ENCODE measurements around the gene CWH43.

CWH43 gene
- 0 reads per million in 3 donors for total RNA-seq

GRCh38 chr4:48985976-48986653 is at the start of gene CWH43:
TSS of gene CWH43 (plus strand) at chr4:48986275. CDS start at chr4:48986430, 155 bp downstream.
- no peaks in the 10 kb centered on the region for H3K4me1 ChIP-seq (ENCODE audit: control insufficient read depth, insufficient read depth, low read length, poor library complexity, severe bottlenecking)
- no peak within 1 kb of the TSS for H3K27ac ChIP-seq (ENCODE audit: insufficient read depth, low read length, poor library complexity, severe bottlenecking)
- no peaks in the 10 kb centered on the region for H3K36me3 ChIP-seq (ENCODE audit: control insufficient read depth, insufficient read depth, low read length)
- H3K27me3 ChIP-seq (replicated peaks; ENCODE audit: control insufficient read depth, insufficient read depth, low read length, poor library complexity, severe bottlenecking), result no peaks in the 10 kb centered on the region
- no peak within 1 kb of the TSS for H3K4me3 ChIP-seq (ENCODE audit: insufficient read depth, low read depth, low read length, poor library complexity, severe bottlenecking)
- no peaks in the 10 kb centered on the region for H3K9me3 ChIP-seq (ENCODE audit: control insufficient read depth, low read length)
- no peak for DNase-seq

GRCh38 chr4:48937033-48937432 is 49.0 kb upstream of the CWH43 start:
- H3K27ac ChIP-seq (ENCODE audit: insufficient read depth, low read length, poor library complexity, severe bottlenecking), result no peak overlapping the region
- no peaks in the 10 kb centered on the region for H3K36me3 ChIP-seq (ENCODE audit: control insufficient read depth, insufficient read depth, low read length)
- no peak for DNase-seq
- no peak overlapping the region for H3K4me3 ChIP-seq (ENCODE audit: insufficient read depth, low read depth, low read length, poor library complexity, severe bottlenecking)
- no peaks in the 10 kb centered on the region for H3K9me3 ChIP-seq (ENCODE audit: control insufficient read depth, low read length)
- no peaks in the 10 kb centered on the region for H3K27me3 ChIP-seq (replicated peaks; ENCODE audit: control insufficient read depth, insufficient read depth, low read length, poor library complexity, severe bottlenecking)
- H3K4me1 ChIP-seq (ENCODE audit: control insufficient read depth, insufficient read depth, low read length, poor library complexity, severe bottlenecking), result no peaks in the 10 kb centered on the region

DNA sequence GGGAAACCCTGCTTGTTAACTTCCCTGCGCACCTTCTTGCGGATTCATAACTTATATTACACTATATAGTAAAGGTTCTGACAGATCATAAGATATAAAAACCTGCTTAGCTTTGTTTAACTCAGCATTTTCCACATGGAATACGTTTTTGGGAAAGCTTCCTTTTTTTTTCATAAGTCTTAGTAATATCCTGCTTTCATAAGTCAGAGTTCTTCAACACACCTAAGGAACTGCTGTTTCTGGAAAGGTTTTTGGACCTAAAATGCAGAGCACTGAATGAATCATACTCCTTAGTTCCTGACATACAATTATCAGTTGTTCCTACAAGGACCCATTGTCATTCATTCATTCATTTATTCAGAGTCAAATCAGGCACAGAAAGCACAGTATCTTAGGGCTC is 47.2 kb upstream of the CWH43 start:
- Histone ChIP-seq H3K36me3 (ENCODE audit: control insufficient read depth, insufficient read depth, low read length) (no peaks in the 10 kb centered on the region), H3K27ac (ENCODE audit: insufficient read depth, low read length, poor library complexity, severe bottlenecking) (no peak overlapping the region), H3K4me3 (ENCODE audit: insufficient read depth, low read depth, low read length, poor library complexity, severe bottlenecking) (no peak overlapping the region), H3K9me3 (ENCODE audit: control insufficient read depth, low read length) (no peaks in the 10 kb centered on the region), H3K4me1 (ENCODE audit: control insufficient read depth, insufficient read depth, low read length, poor library complexity, severe bottlenecking) (no peaks in the 10 kb centered on the region), H3K27me3 (replicated peaks; ENCODE audit: control insufficient read depth, insufficient read depth, low read length, poor library complexity, severe bottlenecking) (no peaks in the 10 kb centered on the region)
- DNase-seq, result no peak

DNA sequence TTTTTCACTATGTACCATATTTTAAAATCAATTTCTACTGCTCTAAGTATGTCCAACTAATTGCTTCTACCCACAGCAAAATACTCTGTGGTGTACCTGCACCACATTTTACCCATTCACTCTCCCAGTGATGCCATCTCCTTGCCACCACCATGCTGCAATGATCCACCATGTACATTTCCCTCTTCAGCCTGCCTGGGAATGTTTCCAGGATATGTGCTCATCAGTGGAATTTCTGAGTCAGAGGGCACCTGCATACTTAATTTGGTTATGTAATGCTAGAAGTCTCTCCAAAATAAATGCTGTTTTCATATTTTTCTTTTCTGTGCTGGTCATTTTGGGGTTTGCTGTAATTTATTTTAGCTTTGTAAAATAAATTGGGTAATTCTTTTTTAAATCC is 46.3 kb upstream of the CWH43 start:
- Histone ChIP-seq H3K27me3 (replicated peaks; ENCODE audit: control insufficient read depth, insufficient read depth, low read length, poor library complexity, severe bottlenecking) (no peaks in the 10 kb centered on the region), H3K4me3 (ENCODE audit: insufficient read depth, low read depth, low read length, poor library complexity, severe bottlenecking) (no peak overlapping the region), H3K27ac (ENCODE audit: insufficient read depth, low read length, poor library complexity, severe bottlenecking) (no peak overlapping the region), H3K4me1 (ENCODE audit: control insufficient read depth, insufficient read depth, low read length, poor library complexity, severe bottlenecking) (no peaks in the 10 kb centered on the region), H3K9me3 (ENCODE audit: control insufficient read depth, low read length) (no peaks in the 10 kb centered on the region), H3K36me3 (ENCODE audit: control insufficient read depth, insufficient read depth, low read length) (no peaks in the 10 kb centered on the region)
- no peak for DNase-seq

DNA sequence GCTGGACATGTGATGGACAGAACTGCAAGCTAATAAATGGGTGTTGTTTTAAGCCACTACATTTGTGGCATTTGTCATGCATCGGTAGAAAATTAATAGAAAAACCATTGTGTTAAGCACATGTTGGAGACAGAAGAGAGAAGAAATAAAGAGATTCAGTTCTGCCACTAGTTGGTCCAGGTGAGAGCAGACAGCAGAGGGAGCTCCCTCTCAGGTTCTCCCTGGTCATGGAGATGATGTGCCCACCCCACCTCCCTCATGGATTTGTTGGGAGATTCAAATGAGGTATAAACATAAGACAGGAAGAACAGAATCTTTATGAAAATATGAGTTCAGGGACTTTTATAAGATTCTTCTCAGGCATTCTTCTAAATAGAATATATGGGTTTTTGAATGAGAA is 42.7 kb upstream of the CWH43 start:
- no peak overlapping the region for H3K27ac ChIP-seq (ENCODE audit: insufficient read depth, low read length, poor library complexity, severe bottlenecking)
- no peak for DNase-seq
- H3K4me3 ChIP-seq (ENCODE audit: insufficient read depth, low read depth, low read length, poor library complexity, severe bottlenecking), result no peak overlapping the region
- no peaks in the 10 kb centered on the region for H3K9me3 ChIP-seq (ENCODE audit: control insufficient read depth, low read length)
- no peaks in the 10 kb centered on the region for H3K27me3 ChIP-seq (replicated peaks; ENCODE audit: control insufficient read depth, insufficient read depth, low read length, poor library complexity, severe bottlenecking)
- H3K36me3 ChIP-seq (ENCODE audit: control insufficient read depth, insufficient read depth, low read length), result no peaks in the 10 kb centered on the region
- H3K4me1 ChIP-seq (ENCODE audit: control insufficient read depth, insufficient read depth, low read length, poor library complexity, severe bottlenecking), result no peaks in the 10 kb centered on the region

- no peaks in the 10 kb centered on the region for H3K27me3 ChIP-seq (replicated peaks; ENCODE audit: control insufficient read depth, insufficient read depth, low read length, poor library complexity, severe bottlenecking)
- no peaks in the 10 kb centered on the region for H3K9me3 ChIP-seq (ENCODE audit: control insufficient read depth, low read length)
- H3K4me1 ChIP-seq (ENCODE audit: control insufficient read depth, insufficient read depth, low read length, poor library complexity, severe bottlenecking), result no peaks in the 10 kb centered on the region
- no peaks in the 10 kb centered on the region for H3K36me3 ChIP-seq (ENCODE audit: control insufficient read depth, insufficient read depth, low read length)
- no peak overlapping the region for H3K4me3 ChIP-seq (ENCODE audit: insufficient read depth, low read depth, low read length, poor library complexity, severe bottlenecking)
- no peak overlapping the region for H3K27ac ChIP-seq (ENCODE audit: insufficient read depth, low read length, poor library complexity, severe bottlenecking)
- DNase-seq, result no peak
These were observed 41.8 kb upstream of the CWH43 start for GRCh38 chr4:48944252-48944651.

GRCh38 chr4:48944756-48945241 is 41.3 kb upstream of the CWH43 start:
- DNase-seq, result no peak
- no peaks in the 10 kb centered on the region for H3K27me3 ChIP-seq (replicated peaks; ENCODE audit: control insufficient read depth, insufficient read depth, low read length, poor library complexity, severe bottlenecking)
- H3K4me1 ChIP-seq (ENCODE audit: control insufficient read depth, insufficient read depth, low read length, poor library complexity, severe bottlenecking), result no peaks in the 10 kb centered on the region
- no peak overlapping the region for H3K27ac ChIP-seq (ENCODE audit: insufficient read depth, low read length, poor library complexity, severe bottlenecking)
- H3K4me3 ChIP-seq (ENCODE audit: insufficient read depth, low read depth, low read length, poor library complexity, severe bottlenecking), result no peak overlapping the region
- H3K9me3 ChIP-seq (ENCODE audit: control insufficient read depth, low read length), result no peaks in the 10 kb centered on the region
- no peaks in the 10 kb centered on the region for H3K36me3 ChIP-seq (ENCODE audit: control insufficient read depth, insufficient read depth, low read length)

DNA sequence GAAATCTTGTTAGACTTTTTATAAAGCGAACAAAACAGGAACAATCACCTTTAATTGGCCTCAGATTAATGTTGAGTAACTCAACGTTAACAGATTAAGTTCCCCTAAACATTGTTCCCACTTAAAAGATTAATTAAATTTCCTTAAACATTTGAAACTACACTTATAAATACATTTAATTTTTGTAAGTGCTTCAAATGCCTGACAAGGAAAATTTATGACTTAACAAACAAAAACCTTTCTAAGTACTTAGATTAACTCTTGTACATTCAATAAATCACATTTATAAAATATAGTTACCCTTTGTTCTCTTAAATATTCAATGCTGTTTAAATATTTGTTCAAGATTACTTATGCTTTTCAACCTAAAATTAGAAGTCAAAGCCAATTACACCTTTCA is 40.1 kb upstream of the CWH43 start:
- H3K4me3 ChIP-seq (ENCODE audit: insufficient read depth, low read depth, low read length, poor library complexity, severe bottlenecking), result no peak overlapping the region
- H3K4me1 ChIP-seq (ENCODE audit: control insufficient read depth, insufficient read depth, low read length, poor library complexity, severe bottlenecking), result no peaks in the 10 kb centered on the region
- H3K36me3 ChIP-seq (ENCODE audit: control insufficient read depth, insufficient read depth, low read length), result no peaks in the 10 kb centered on the region
- H3K27me3 ChIP-seq (replicated peaks; ENCODE audit: control insufficient read depth, insufficient read depth, low read length, poor library complexity, severe bottlenecking), result no peaks in the 10 kb centered on the region
- no peaks in the 10 kb centered on the region for H3K9me3 ChIP-seq (ENCODE audit: control insufficient read depth, low read length)
- no peak for DNase-seq
- H3K27ac ChIP-seq (ENCODE audit: insufficient read depth, low read length, poor library complexity, severe bottlenecking), result no peak overlapping the region

- Histone ChIP-seq H3K4me3 (ENCODE audit: insufficient read depth, low read depth, low read length, poor library complexity, severe bottlenecking) (no peak overlapping the region), H3K27ac (ENCODE audit: insufficient read depth, low read length, poor library complexity, severe bottlenecking) (no peak overlapping the region), H3K36me3 (ENCODE audit: control insufficient read depth, insufficient read depth, low read length) (no peaks in the 10 kb centered on the region), H3K27me3 (replicated peaks; ENCODE audit: control insufficient read depth, insufficient read depth, low read length, poor library complexity, severe bottlenecking) (no peaks in the 10 kb centered on the region), H3K9me3 (ENCODE audit: control insufficient read depth, low read length) (no peaks in the 10 kb centered on the region), H3K4me1 (ENCODE audit: control insufficient read depth, insufficient read depth, low read length, poor library complexity, severe bottlenecking) (no peaks in the 10 kb centered on the region)
- DNase-seq, result no peak
These were observed 38.3 kb upstream of the CWH43 start for GRCh38 chr4:48947731-48948130.

DNA sequence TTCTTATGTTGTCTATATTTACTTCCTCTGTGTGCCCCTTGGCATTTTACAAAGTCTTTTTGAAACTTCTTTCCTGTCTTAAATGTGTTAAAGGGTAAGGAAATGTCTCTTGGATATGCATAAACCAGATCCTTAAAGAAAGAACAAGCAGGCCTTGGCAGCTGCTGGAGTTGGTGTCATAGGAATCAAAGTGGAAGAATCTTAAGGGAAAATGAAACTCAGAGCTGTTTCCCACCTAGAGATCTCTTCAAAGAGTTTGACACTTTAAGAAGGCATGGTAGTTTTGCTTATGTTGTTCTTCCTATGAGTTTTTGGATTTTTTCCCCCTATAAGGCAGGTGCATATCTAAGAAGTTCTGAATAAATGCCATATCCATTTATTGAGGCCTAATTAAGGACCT is 37.0 kb upstream of the CWH43 start:
- Histone ChIP-seq H3K4me1 (ENCODE audit: control insufficient read depth, insufficient read depth, low read length, poor library complexity, severe bottlenecking) (no peaks in the 10 kb centered on the region), H3K27me3 (replicated peaks; ENCODE audit: control insufficient read depth, insufficient read depth, low read length, poor library complexity, severe bottlenecking) (no peaks in the 10 kb centered on the region), H3K27ac (ENCODE audit: insufficient read depth, low read length, poor library complexity, severe bottlenecking) (no peak overlapping the region), H3K9me3 (ENCODE audit: control insufficient read depth, low read length) (no peaks in the 10 kb centered on the region), H3K4me3 (ENCODE audit: insufficient read depth, low read depth, low read length, poor library complexity, severe bottlenecking) (no peak overlapping the region), H3K36me3 (ENCODE audit: control insufficient read depth, insufficient read depth, low read length) (no peaks in the 10 kb centered on the region)
- DNase-seq, result no peak

Data from effector memory CD4-positive, alpha-beta T cell (primary cell).